Esophagus (tissue), 2 donors: ENCODE results near the gene UBR4. TPM values are rescaled to one million over a fixed set of nuclear protein-coding genes. Genes with fewer than 3 reads are reported as not detected.

ENCODE experiments used
- H3K27ac ChIP-seq, 2 donors: one replicate each; pipeline ENCODE4 v1.5.1; 2013; ENCODE audit warnings: low read depth in 2 of 2, mild to moderate bottlenecking in 2 of 2, inconsistent platforms in 1 of 2, low read length in 1 of 2, moderate library complexity in 1 of 2
- H3K27me3 ChIP-seq, 2 donors: one replicate each; pipeline ENCODE4 v1.6.1; 2013; ENCODE audit warnings: low read length in 2 of 2, control low read depth in 1 of 2, mild to moderate bottlenecking in 1 of 2; ENCODE audit not compliant: insufficient read depth in 2 of 2, control insufficient read depth in 1 of 2
- H3K36me3 ChIP-seq, 2 donors: one replicate each; pipeline ENCODE4 v1.6.1; 2013; ENCODE audit warnings: low read length in 1 of 2; ENCODE audit not compliant: control insufficient read depth in 2 of 2, insufficient read depth in 2 of 2
- H3K4me1 ChIP-seq, 2 donors: one replicate each; pipeline ENCODE4 v1.6.1; 2013; ENCODE audit warnings: low read length in 1 of 2; ENCODE audit not compliant: control insufficient read depth in 2 of 2, insufficient read depth in 2 of 2
- H3K4me3 ChIP-seq, 2 donors: one replicate each; pipeline ENCODE4 v1.5.1; 2013; ENCODE audit warnings: low read length in 2 of 2, mild to moderate bottlenecking in 2 of 2, low read depth in 1 of 2, moderate library complexity in 1 of 2
- H3K9me3 ChIP-seq, 2 donors: one replicate each; pipeline ENCODE4 v1.6.1; 2013; ENCODE audit warnings: mild to moderate bottlenecking in 2 of 2, low read depth in 1 of 2, low read length in 1 of 2, moderate library complexity in 1 of 2; ENCODE audit not compliant: control insufficient read depth in 2 of 2, insufficient read depth in 1 of 2
- WGBS, 2 donors: extraction: QIAGEN DNeasy Blood & Tissue Kit; methylation state at CpG; one replicate each; pipeline ENCODE4 v1.1.7; 2013; 5-methylcytosine and 5-hydroxymethylcytosine counted together
- polyA plus RNA-seq, 2 donors: library from polyadenylated mRNA; stranded (reverse); fragments of 200-250 nt; gene quantifications; one replicate each; pipeline ENCODE4 v1.2.3, GENCODE V29; 2013
- donor health status: healthy with polysubstance abuse.
- donor health status: Bipolar disorder and iron deficiency.

The UBR4 gene
- polyA plus RNA-seq, 2 donors = 81.9 to 89.9 TPM

DNA sequence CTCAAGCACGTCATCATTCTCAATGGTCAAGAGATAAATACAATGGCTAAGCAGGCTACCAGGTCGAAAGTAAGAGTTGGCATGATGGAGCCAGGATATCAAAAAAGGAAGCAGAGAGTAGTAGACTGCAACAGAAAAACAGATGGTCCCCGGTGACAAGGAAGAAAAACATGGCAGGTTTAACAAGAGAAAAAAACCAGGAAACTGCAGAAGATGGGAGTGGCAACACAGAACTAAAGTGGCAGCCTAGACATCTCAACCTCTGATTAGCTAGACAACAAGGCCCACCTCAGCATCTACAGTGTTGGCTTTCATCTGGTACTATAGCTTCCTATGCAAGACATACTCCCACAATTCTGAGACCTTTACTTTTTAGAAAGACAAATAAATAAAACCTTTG lies 3.1 kb downstream of the UBR4 start:
- H3K36me3 ChIP-seq = no peaks in the 10 kb centered on the region
- no peaks in the 10 kb centered on the region for H3K9me3 ChIP-seq
- peaks cover 0 to 3% of the 10 kb centered on the region in 2 donors for H3K4me1 ChIP-seq
- 76 to 79% methylated on average over 3 of the region's 3 CpGs for WGBS, 2 donors
- H3K4me3 ChIP-seq = no peak overlapping the region
- H3K27ac ChIP-seq = no peak overlapping the region
- no peaks in the 10 kb centered on the region for H3K27me3 ChIP-seq

DNA sequence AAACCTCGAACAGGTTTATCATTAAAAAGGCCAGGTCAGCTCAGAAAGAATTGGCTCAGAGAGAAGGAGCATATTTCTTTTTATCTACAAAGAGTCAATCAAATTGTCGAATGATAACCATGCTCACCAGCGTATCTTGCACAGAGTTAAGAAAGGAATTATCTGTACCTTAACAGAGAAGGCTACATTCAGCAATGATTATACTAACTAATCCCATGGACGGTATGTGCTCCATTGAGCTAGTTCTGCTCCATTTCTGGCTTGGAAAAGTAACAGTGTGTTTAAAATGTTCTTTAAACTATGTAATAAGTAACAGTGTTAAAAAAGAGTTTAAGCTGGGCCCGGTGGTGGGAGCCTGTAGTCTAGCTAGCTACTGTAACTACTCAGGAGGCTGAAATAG lies 4.2 kb downstream of the UBR4 start:
- Histone ChIP-seq H3K9me3 (no peaks in the 10 kb centered on the region), H3K4me3 (no peak overlapping the region), H3K27me3 (no peaks in the 10 kb centered on the region), H3K27ac (no peak overlapping the region), H3K4me1 (no peaks in the 10 kb centered on the region), H3K36me3 (no peaks in the 10 kb centered on the region)
- 63 to 73% methylated on average over 5 of the region's 5 CpGs for WGBS, 2 donors

DNA sequence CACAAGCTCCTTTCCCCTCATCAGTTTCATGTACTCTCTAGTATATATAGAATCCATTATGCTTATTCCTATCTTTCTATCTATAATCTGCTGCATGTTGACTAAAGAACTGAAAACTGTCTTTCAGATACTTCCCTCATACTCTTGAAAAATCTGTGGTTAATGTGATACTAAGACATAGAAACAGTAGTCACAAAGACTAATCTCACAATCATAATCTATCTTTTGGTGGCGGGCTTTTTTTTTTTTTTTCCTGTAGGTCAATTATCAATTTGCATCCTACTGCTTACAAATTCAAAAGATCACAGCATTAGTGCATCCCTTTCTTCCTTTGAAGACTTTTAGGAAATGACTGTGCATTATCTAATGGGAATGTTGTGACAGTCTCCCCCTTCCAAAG lies 4.7 kb downstream of the UBR4 start:
- Histone ChIP-seq H3K9me3 (no peaks in the 10 kb centered on the region), H3K27me3 (no peaks in the 10 kb centered on the region), H3K4me3 (no peak overlapping the region), H3K27ac (no peak overlapping the region), H3K4me1 (no peaks in the 10 kb centered on the region), H3K36me3 (no peaks in the 10 kb centered on the region)
- 67 to 77% methylated on average over 1 of the region's 1 CpG for WGBS, 2 donors

DNA sequence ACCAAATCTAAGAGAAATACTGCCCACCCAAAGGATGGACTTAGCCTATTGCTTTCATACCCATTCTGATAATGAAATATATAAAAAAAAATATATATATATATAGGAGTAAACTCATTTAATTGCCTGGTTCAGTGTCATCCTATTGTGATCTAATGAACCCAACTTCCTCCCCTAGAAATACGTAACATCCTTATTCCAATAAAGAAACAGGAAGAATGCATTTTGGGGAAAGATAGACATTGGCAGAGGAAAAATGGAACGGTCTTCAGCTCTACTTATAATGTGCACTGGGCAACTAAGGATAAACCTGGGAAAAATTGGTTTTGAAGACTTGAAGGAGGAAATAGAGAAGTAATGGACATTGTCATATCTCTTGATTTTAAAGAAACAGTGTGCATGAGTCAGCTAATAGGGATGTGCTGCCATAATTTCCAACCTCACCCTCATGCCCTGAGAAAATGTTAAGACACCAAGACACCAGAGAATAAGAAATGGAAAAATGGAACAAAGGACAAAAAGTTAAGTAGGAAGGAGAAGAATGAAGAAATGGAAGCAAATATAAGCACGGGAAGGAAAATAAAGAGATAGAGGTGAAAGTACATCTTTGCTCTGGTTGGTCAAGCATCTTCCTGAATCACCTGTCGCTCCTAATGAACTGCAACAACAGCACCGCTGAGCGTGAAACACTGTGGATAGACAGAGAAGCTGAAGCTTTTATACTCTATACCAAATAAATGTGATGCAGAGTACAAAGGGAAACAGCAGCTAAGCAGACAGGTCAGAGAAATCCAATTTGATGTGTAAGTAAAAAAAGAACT lies 5.4 kb downstream of the UBR4 start:
- Histone ChIP-seq H3K27ac (no peak overlapping the region), H3K27me3 (no peaks in the 10 kb centered on the region), H3K36me3 (peaks cover 0 to 2% of the 10 kb centered on the region in 2 donors), H3K9me3 (no peaks in the 10 kb centered on the region), H3K4me3 (no peak overlapping the region), H3K4me1 (no peaks in the 10 kb centered on the region)
- 86 to 87% methylated on average over 6 of the region's 6 CpGs for WGBS, 2 donors

DNA sequence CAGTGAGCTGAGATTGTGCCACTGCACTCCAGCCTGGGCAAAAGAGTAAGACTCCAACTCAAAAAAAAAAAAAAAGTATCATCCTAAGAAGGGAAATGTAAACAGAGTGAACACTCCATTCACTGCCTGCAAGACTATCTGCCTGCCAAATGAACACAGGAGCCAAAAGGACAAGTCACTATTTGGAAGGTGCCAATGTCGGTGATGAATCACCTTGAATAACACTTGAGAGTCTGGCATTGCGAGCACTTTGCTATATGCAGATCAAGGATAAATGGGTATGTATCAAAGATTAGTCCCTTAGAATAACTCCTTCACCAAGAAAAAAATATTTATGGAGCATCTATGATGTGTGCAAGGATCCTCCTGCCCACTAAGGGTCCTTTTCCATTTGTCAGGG lies 6.6 kb downstream of the UBR4 start:
- WGBS, 2 donors = 30 to 34% methylated on average over 2 of the region's 2 CpGs
- peaks cover 0 to 4% of the 10 kb centered on the region in 2 donors for H3K36me3 ChIP-seq
- peak overlapping the region in 1 of 2 donors; percentile 8 for H3K27ac ChIP-seq
- H3K9me3 ChIP-seq = no peaks in the 10 kb centered on the region
- H3K4me1 ChIP-seq = no peaks in the 10 kb centered on the region
- H3K27me3 ChIP-seq = no peaks in the 10 kb centered on the region
- H3K4me3 ChIP-seq = no peak overlapping the region

DNA sequence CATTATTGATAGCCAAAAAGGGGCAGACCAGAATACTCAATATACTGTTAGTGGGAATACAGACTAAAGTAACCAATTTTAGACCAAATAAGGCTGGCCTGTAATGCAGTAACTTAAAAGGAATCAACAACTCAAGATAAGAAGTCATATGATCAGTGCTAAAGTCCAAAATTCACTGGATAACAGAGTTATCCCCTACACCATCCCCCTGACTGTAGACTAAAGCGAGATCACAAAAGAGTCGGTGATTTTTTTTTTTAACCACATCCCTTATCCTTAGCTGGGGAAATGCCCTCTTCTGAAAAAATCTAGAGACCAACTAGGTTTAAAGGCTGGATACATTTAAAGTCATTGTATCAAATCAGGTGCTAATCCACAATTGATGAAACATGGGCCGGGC lies 7.7 kb downstream of the UBR4 start:
- H3K9me3 ChIP-seq = no peaks in the 10 kb centered on the region
- H3K4me3 ChIP-seq = no peak overlapping the region
- WGBS, 2 donors = 65 to 77% methylated on average over 3 of the region's 3 CpGs
- no peaks in the 10 kb centered on the region for H3K4me1 ChIP-seq
- H3K27me3 ChIP-seq = no peaks in the 10 kb centered on the region
- H3K36me3 ChIP-seq = peaks cover 0 to 9% of the 10 kb centered on the region in 2 donors
- no peak overlapping the region for H3K27ac ChIP-seq

DNA sequence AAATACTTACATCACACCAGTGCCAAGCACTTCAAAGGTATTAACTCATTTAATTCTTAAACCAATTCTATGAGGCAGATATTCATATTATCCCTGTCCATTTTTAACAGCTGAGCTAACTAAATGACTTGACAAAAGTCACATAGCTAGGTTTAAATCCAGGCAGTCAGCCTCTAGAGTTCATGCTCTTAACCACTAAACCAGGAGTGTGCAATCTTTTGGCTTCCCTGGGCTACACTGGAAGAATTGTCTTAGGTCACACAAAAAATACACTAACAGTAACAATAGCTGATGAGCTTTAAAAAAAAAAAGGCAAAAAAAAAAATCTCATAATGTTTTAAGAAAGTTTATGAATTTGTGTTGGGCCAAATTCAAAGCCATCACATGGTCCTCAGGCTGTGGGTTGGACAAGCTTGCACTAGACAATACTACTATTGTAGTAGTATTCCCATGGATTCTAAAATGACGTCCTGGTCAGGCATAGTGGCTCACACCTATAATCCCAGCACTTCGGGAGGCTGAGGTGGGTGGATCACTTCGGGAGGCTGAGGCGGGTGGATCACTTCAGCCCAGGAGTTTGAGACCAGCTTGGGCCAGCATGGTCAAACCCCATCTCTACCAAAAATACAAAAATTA lies 10.0 kb downstream of the UBR4 start:
- WGBS, 2 donors = 66 to 82% methylated on average over 4 of the region's 4 CpGs
- Histone ChIP-seq H3K27me3 (no peaks in the 10 kb centered on the region), H3K36me3 (peaks cover 5 to 15% of the 10 kb centered on the region in 2 donors), H3K27ac (no peak overlapping the region), H3K4me1 (no peaks in the 10 kb centered on the region), H3K9me3 (no peaks in the 10 kb centered on the region), H3K4me3 (no peak overlapping the region)

DNA sequence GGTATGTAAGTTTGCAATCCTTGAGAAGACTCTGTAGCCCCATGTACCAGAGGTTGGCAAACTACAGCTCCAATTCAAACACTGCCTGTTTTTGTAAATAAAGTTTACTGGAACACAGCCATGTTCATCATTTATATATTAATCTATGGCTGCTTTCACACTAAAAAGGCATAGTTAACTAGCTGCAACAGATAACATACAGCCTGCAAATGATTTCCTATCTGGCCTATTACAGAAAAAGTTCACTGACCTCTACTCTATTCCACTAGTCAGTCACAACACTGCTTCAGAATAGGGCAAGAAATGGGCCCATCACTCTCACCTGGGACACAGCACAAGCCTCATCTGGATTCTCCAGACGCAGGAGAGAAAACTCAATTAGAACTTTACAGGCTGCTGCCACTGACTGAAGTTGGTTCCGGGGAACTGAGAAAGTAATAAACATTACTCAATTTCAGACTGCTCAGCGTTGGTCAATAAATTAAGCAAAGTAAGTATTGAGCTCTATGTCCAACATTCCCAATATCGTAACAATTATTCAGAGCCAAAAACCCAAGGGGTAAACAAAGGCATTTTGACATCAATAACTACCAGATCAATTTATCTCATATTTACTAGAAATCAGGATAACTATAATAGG lies 10.6 kb downstream of the UBR4 start:
- Histone ChIP-seq H3K4me3 (no peak overlapping the region), H3K9me3 (no peaks in the 10 kb centered on the region), H3K36me3 (peaks cover 5 to 15% of the 10 kb centered on the region in 2 donors), H3K4me1 (no peaks in the 10 kb centered on the region), H3K27ac (no peak overlapping the region), H3K27me3 (no peaks in the 10 kb centered on the region)
- 85 to 93% methylated on average over 4 of the region's 4 CpGs for WGBS, 2 donors

DNA sequence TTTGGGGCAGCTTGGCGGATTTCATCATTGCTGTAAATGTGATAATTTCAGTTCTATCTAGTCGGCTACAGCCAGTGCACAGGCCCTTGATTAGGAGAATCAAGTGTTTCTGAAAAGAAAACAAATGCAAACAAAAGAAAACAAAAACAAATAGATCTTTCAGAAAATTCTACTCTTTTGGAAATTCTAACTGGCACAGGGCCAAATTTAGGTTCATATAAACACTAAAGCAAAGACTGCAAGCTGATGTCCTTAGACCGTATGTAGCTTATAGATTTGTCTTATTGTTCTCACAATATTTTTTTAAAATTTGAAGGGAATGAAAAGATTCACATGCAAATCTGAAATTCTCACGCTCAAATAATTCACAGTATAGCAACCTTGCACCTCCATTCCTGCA lies 11.2 kb downstream of the UBR4 start:
- Histone ChIP-seq H3K27ac (no peak overlapping the region), H3K9me3 (no peaks in the 10 kb centered on the region), H3K27me3 (no peaks in the 10 kb centered on the region), H3K4me3 (no peak overlapping the region), H3K4me1 (no peaks in the 10 kb centered on the region), H3K36me3 (peaks cover 5 to 15% of the 10 kb centered on the region in 2 donors)
- 88 to 89% methylated on average over 4 of the region's 4 CpGs for WGBS, 2 donors
